B cell (primary cell): ENCODE results near the gene POLR1B. TPM values are rescaled to one million over a fixed set of nuclear protein-coding genes. Genes with fewer than 3 reads are reported as not detected.

Experiments
- ATAC-seq: fragments of 200-7000 bp; cut with Tn5 transposase; one replicate; pipeline ENCODE4 v1.10.0; 2021; ENCODE audit warnings: low read depth, mild to moderate bottlenecking, moderate number of reproducible peaks, moderate library complexity
- CTCF ChIA-PET: fragments of 350-600 bp; sonication (Branson Sonifier 250); formaldehyde crosslinking; loops from one replicate; lab custom pipeline; 2021; ENCODE audit warnings: antibody characterized with exemption, inconsistent platforms; lab: Charles Lee
- POLR2A ChIA-PET: fragments of 350-600 bp; sonication (Branson Sonifier 250); formaldehyde crosslinking; loops from one replicate; lab custom pipeline; 2021; ENCODE audit warnings: antibody characterized with exemption; lab: Charles Lee
- DNase-seq: peaks from one replicate; pipeline ENCODE4 v3.0.0; 2013
- H2AFZ ChIP-seq: 2 replicates; pipeline ENCODE4 v1.6.1; 2012; ENCODE audit warnings: mild to moderate bottlenecking, low read depth, low read length; ENCODE audit not compliant: insufficient read depth, poor library complexity, severe bottlenecking
- H3K27ac ChIP-seq, 2 donors: 1 replicate in 1 of 2; 2 replicates in 1 of 2; pipeline ENCODE4 v1.5.1; 2012 to 2013; ENCODE audit warnings: low read length in 2 of 2, mild to moderate bottlenecking in 2 of 2, moderate library complexity in 1 of 2
- H3K27me3 ChIP-seq, 4 experiments: fragments of 200-600 bp in 1 of 4; sonication (generic) in 1 of 4; replicated peaks in 1 of 4; 1 replicate in 2 of 4; 2 replicates in 2 of 4; pipeline versions ENCODE4 v1.6.1 to v1.7.0; 2013 to 2016; ENCODE audit warnings: low read length in 3 of 4, mild to moderate bottlenecking in 2 of 4, mixed read lengths in 1 of 4, moderate library complexity in 1 of 4; ENCODE audit not compliant: insufficient read depth in 4 of 4, control insufficient read depth in 3 of 4; ENCODE audit errors: control extremely low read depth in 1 of 4
- H3K36me3 ChIP-seq, 2 experiments: replicated peaks in 1 of 2; 1 replicate in 1 of 2; 2 replicates in 1 of 2; pipeline versions ENCODE4 v1.6.1 to v1.7.1; 2013; ENCODE audit warnings: low read length in 1 of 2; ENCODE audit not compliant: insufficient read depth in 2 of 2, control insufficient read depth in 1 of 2; ENCODE audit errors: control extremely low read depth in 1 of 2, extremely low read depth in 1 of 2
- H3K4me1 ChIP-seq, 2 donors: fragments of 200-600 bp in 1 of 2; sonication (generic) in 1 of 2; 1 replicate in 1 of 2; 2 replicates in 1 of 2; pipeline versions ENCODE4 v1.5.1 to v1.6.1; 2013 to 2017; ENCODE audit warnings: low read length in 2 of 2; ENCODE audit not compliant: control insufficient read depth in 2 of 2, insufficient read depth in 2 of 2
- H3K4me2 ChIP-seq: replicated peaks from 2 replicates; pipeline ENCODE3; 2012; ENCODE audit warnings: mild to moderate bottlenecking, low read depth, low read length; ENCODE audit not compliant: poor library complexity, severe bottlenecking
- H3K4me3 ChIP-seq, 5 experiments: fragments of 200-600 bp in 1 of 5; sonication (generic) in 1 of 5; 1 replicate in 3 of 5; 2 replicates in 2 of 5; pipeline versions ENCODE4 v1.5.1 to v1.7.0; 2011 to 2016; ENCODE audit warnings: low read length in 4 of 5, mild to moderate bottlenecking in 4 of 5, low read depth in 2 of 5, control low read depth in 1 of 5, moderate library complexity in 1 of 5; ENCODE audit not compliant: insufficient read depth in 1 of 5; ENCODE audit errors: control extremely low read depth in 1 of 5, extremely low read depth in 1 of 5
- H3K79me2 ChIP-seq: fragments of 200-600 bp; sonication (generic); one replicate; pipeline ENCODE4 v1.6.0; 2016; ENCODE audit warnings: low read length; ENCODE audit not compliant: control insufficient read depth, insufficient read depth
- H3K9ac ChIP-seq: fragments of 200-600 bp; sonication (generic); 2 replicates; pipeline ENCODE4 v1.6.1; 2017; ENCODE audit warnings: mild to moderate bottlenecking, low read length, moderate library complexity
- H3K9me3 ChIP-seq, 3 donors: one replicate each; pipeline versions ENCODE4 v1.6.1 to v1.7.1; 2013; ENCODE audit warnings: low read length in 2 of 3; ENCODE audit not compliant: control insufficient read depth in 2 of 3, insufficient read depth in 1 of 3; ENCODE audit errors: control extremely low read depth in 1 of 3
- H4K20me1 ChIP-seq: 2 replicates; pipeline ENCODE4 v1.6.0; 2012; ENCODE audit warnings: mild to moderate bottlenecking, low read length; ENCODE audit not compliant: insufficient read depth, control insufficient read depth, poor library complexity, severe bottlenecking
- H3K27ac Mint-ChIP-seq: one replicate; pipeline ENCODE4 v1.8.0; 2021; ENCODE audit warnings: mixed read lengths
- H3K27me3 Mint-ChIP-seq: one replicate; pipeline ENCODE4 v1.8.0; 2021; ENCODE audit warnings: mixed read lengths
- H3K4me1 Mint-ChIP-seq: one replicate; pipeline ENCODE4 v1.8.0; 2021; ENCODE audit warnings: mixed read lengths
- H3K4me3 Mint-ChIP-seq: one replicate; pipeline ENCODE4 v1.8.0; 2021; ENCODE audit warnings: mixed read lengths
- H3K9me3 Mint-ChIP-seq: one replicate; pipeline ENCODE4 v1.8.0; 2022; ENCODE audit warnings: mixed read lengths; ENCODE audit not compliant: insufficient read depth
- EZH2 ChIP-seq: IDR thresholded peaks from 2 replicates; pipeline ENCODE4 v1.6.1; 2012; ENCODE audit warnings: borderline replicate concordance, low read depth, mild to moderate bottlenecking, moderate library complexity, low read length; ENCODE audit not compliant: insufficient read depth, poor library complexity, severe bottlenecking
- WGBS: methylation state at CpG from one replicate; pipeline ENCODE4 v1.1.5; 2013; ENCODE audit warnings: missing lambda C conversion rate; ENCODE audit not compliant: insufficient coverage; 5-methylcytosine and 5-hydroxymethylcytosine counted together
- intact Hi-C: fragments of 100-400 bp; cut with micrococcal nuclease; formaldehyde crosslinking; loops from one replicate; pipeline ENCODE4 v1.10.0; 2022
- polyA plus RNA-seq: library from polyadenylated mRNA; depleted of rRNA; stranded (reverse); fragments of >200 nt; gene quantifications from 2 replicates; pipeline ENCODE4 v1.2.3, GENCODE V29; 2012
- total RNA-seq, 2 donors: library from RNA; stranded (reverse); fragments of 120-200 nt in 1 of 2; gene quantifications; 1 replicate in 1 of 2; 2 replicates in 1 of 2; pipeline versions ENCODE4 v1.2.3 to v1.2.4, GENCODE V29; 2013 to 2022
- TF ChIP-seq, protein P1 (sequence below): fragments of 200-600 bp; IDR thresholded peaks from one replicate; pipeline ENCODE4 v1.8.0; 2022; ENCODE audit warnings: antibody characterized with exemption, mild to moderate bottlenecking

The POLR1B gene
- total and polyA plus RNA-seq, 2 donors (not counting 1 experiment from before 2014, with no cell fraction given): 7.0 to 32.5 TPM

DNA sequence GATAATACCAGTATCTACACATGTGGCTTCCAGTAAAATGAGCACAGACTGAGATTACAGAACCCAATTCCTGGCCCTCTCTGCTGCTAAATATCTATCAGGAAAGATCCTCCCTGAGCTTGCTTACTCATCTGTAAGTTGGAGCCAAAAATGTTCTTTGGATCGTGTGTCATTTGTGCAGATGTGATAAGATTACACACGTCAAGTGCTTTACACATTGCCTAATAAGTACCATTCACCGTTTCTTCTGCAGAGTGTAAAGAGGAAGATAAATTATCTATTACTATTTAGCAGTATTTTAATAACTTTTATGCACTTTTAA is 80.2 kb downstream of the POLR1B start:
- Histone ChIP-seq H3K79me2 (no peaks in the 10 kb centered on the region), H3K27me3 (no peaks in the 10 kb centered on the region), H3K4me2 (no peak overlapping the region), H3K4me1 (peaks cover 5 to 24% of the 10 kb centered on the region in 2 donors), H3K36me3 (no peaks in the 10 kb centered on the region), H3K27ac (no peak overlapping the region), H4K20me1 (no peaks in the 10 kb centered on the region), H3K9me3 (no peaks in the 10 kb centered on the region), H3K4me3 (no peak overlapping the region), H2AFZ (no peak overlapping the region), H3K9ac (no peak overlapping the region)
- ATAC-seq: no peak
- Mint-ChIP-seq H3K4me1 (peaks cover 10% of the 10 kb centered on the region), H3K4me3 (no peak overlapping the region), H3K27ac (no peak overlapping the region), H3K27me3 (no peaks in the 10 kb centered on the region), H3K9me3 (no peaks in the 10 kb centered on the region)
- CTCF ChIA-PET: interaction anchor here (0.6 to 16.6 kb wide), 3 partner anchors 42 to 190 kb away, joined by 3 to 496 read pairs (median 3); partner anchors contain the start of gene NT5DC4
- DNase-seq: no peak
- POLR2A ChIA-PET: interaction anchor here (0.7 kb wide), 1 partner anchor 89 kb away, joined by 5 read pairs; no protein-coding TSS in a partner anchor
- WGBS: no CpG with 5 or more reads among the region's 3 CpGs
- intact Hi-C loops: loop anchor here (10.0 kb wide), 1 partner anchor 262 kb away; no protein-coding TSS in a partner anchor
- no peak for TF ChIP-seq EZH2
- TF ChIP-seq, protein P1, sequence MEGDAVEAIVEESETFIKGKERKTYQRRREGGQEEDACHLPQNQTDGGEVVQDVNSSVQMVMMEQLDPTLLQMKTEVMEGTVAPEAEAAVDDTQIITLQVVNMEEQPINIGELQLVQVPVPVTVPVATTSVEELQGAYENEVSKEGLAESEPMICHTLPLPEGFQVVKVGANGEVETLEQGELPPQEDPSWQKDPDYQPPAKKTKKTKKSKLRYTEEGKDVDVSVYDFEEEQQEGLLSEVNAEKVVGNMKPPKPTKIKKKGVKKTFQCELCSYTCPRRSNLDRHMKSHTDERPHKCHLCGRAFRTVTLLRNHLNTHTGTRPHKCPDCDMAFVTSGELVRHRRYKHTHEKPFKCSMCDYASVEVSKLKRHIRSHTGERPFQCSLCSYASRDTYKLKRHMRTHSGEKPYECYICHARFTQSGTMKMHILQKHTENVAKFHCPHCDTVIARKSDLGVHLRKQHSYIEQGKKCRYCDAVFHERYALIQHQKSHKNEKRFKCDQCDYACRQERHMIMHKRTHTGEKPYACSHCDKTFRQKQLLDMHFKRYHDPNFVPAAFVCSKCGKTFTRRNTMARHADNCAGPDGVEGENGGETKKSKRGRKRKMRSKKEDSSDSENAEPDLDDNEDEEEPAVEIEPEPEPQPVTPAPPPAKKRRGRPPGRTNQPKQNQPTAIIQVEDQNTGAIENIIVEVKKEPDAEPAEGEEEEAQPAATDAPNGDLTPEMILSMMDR: no peak

DNA sequence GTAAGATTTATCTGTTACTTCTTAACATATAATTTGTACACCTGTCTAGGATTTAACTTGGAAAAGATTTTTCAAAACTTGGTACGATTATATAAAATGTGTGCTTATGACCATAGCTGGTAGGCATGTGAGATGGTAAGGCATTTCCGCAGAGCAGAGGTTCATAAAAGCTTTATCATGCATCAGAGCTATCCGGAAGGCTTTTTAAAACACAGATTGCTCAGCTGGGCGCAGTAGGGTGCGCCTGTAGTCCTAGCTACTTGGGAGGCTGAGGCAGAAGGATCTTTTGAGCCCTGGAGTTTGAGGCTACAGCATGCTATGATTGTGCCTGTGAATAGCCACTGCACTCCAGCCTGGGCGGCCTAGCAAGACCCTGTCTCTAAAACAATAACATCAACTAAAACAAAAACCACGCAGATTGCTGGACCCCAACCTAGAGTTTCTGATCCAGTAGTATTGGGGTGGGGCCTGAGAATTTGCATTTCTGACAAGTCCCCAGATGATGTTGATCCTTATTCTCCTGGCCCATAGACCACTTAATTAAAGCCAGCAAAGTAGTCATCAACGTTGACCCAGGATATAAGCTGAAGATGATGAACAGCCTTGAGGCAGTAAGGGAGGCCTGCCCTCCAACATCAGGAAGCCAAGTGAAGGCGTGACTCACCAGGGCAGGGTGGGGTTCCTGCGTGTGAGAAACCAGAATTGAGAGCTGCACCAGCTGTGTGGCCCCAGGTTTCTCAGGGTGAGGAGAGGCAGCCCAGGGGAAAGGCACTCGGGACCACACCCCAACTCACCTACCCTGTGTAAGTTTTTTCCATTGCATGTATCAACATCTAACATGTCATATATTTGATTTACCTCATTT is 81.9 kb downstream of the POLR1B start:
- H3K27me3 Mint-ChIP-seq: no peaks in the 10 kb centered on the region
- Histone ChIP-seq H3K4me3 (no peak overlapping the region), H3K9ac (no peak overlapping the region), H3K79me2 (no peaks in the 10 kb centered on the region), H3K27me3 (no peaks in the 10 kb centered on the region), H3K4me2 (peak overlapping the region; percentile 0), H3K27ac (no peak overlapping the region), H3K9me3 (no peaks in the 10 kb centered on the region), H3K4me1 (peaks cover 5 to 24% of the 10 kb centered on the region in 2 donors), H4K20me1 (no peaks in the 10 kb centered on the region), H3K36me3 (no peaks in the 10 kb centered on the region), H2AFZ (peak overlapping the region; percentile 9)
- WGBS: 67% methylated on average over 6 of the region's 11 CpGs
- peaks cover 10% of the 10 kb centered on the region for H3K4me1 Mint-ChIP-seq
- no peak for TF ChIP-seq EZH2
- TF ChIP-seq, protein P1: no peak
- intact Hi-C loops: loop anchor here (10.0 kb wide), 1 partner anchor 261 kb away; no protein-coding TSS in a partner anchor
- no peaks in the 10 kb centered on the region for H3K9me3 Mint-ChIP-seq
- POLR2A ChIA-PET: no interaction called here
- DNase-seq: peak; percentile 25
- peak; percentile 71 for ATAC-seq
- CTCF ChIA-PET: interaction anchor here (0.7 to 16.6 kb wide), 8 partner anchors 11 to 1552 kb away, joined by 3 to 496 read pairs (median 36); partner anchors contain the start of genes NT5DC4 and SLC20A1
- H3K27ac Mint-ChIP-seq: peak overlapping the region; percentile 27
- H3K4me3 Mint-ChIP-seq: no peak overlapping the region
